Tongue (tissue), 2 donors: Measurements from ENCODE around the gene PTP4A1. TPM values are rescaled to one million over a fixed set of nuclear protein-coding genes. Genes with fewer than 3 reads are reported as not detected.
"Not testable (repeated sequence)": the region's sequence is repeated elsewhere in the genome, so short reads cannot be mapped to it uniquely, and the experiment has no call there.

ENCODE experiments used
- DNase-seq: peaks from one replicate; pipeline ENCODE4 v3.0.0-alpha.2; 2015
- total RNA-seq: library from RNA; depleted of rRNA; stranded (reverse); fragments of >200 nt; gene quantifications from one replicate; pipeline ENCODE4 v1.2.3, GENCODE V29; 2014

PTP4A1 gene
- 41.2 TPM for total RNA-seq

GRCh38 chr6:63572044-63572746, at the start of gene PTP4A1, which contains the start of gene LOC128125822:
Gene PTP4A1, plus strand, starts transcription at chr6:63572480. Its CDS starts 4,401 bp downstream, at chr6:63576881.
Gene LOC128125822, plus strand, starts transcription at chr6:63572480.
- peak; percentile 99 for DNase-seq

GRCh38 chr6:63522911-63523287, 49.4 kb upstream of the PTP4A1 start:
- DNase-seq, result not testable (repeated sequence)

GRCh38 chr6:63523630-63524029, 48.6 kb upstream of the PTP4A1 start:
- DNase-seq, result no peak

GRCh38 chr6:63525186-63525878, 46.9 kb upstream of the PTP4A1 start:
- no peak for DNase-seq

- no peak for DNase-seq
Measured at GRCh38 chr6:63526931-63527330, 45.3 kb upstream of the PTP4A1 start.

GRCh38 chr6:63527658-63528514, 44.4 kb upstream of the PTP4A1 start:
- DNase-seq, result peak; percentile 22

- no peak for DNase-seq
Measured at GRCh38 chr6:63529498-63529897, 42.8 kb upstream of the PTP4A1 start.

- DNase-seq, result no peak
Measured at GRCh38 chr6:63530182-63530581, 42.1 kb upstream of the PTP4A1 start.

GRCh38 chr6:63530991-63531390, 41.3 kb upstream of the PTP4A1 start:
- no peak for DNase-seq

GRCh38 chr6:63533026-63533425, 39.3 kb upstream of the PTP4A1 start:
- no peak for DNase-seq

GRCh38 chr6:63533952-63534351, 38.3 kb upstream of the PTP4A1 start:
- no peak for DNase-seq

- no peak for DNase-seq
Measured at GRCh38 chr6:63537201-63537958, 34.9 kb upstream of the PTP4A1 start.

- no peak for DNase-seq
Measured at GRCh38 chr6:63537959-63538300, 34.4 kb upstream of the PTP4A1 start.

GRCh38 chr6:63538550-63538949, 33.7 kb upstream of the PTP4A1 start:
- no peak for DNase-seq

- DNase-seq, result no peak
Measured at GRCh38 chr6:63543001-63543400, 29.3 kb upstream of the PTP4A1 start.

- no peak for DNase-seq
Measured at GRCh38 chr6:63543982-63544381, 28.3 kb upstream of the PTP4A1 start.

GRCh38 chr6:63546236-63546635, 26.0 kb upstream of the PTP4A1 start:
- no peak for DNase-seq

GRCh38 chr6:63546697-63547096, 25.6 kb upstream of the PTP4A1 start:
- no peak for DNase-seq

- no peak for DNase-seq
Measured at GRCh38 chr6:63549076-63549475, 23.2 kb upstream of the PTP4A1 start.

GRCh38 chr6:63553208-63553607, 19.1 kb upstream of the PTP4A1 start:
- DNase-seq, result no peak

GRCh38 chr6:63553900-63554299, 18.4 kb upstream of the PTP4A1 start:
- DNase-seq, result no peak

GRCh38 chr6:63554782-63555181, 17.5 kb upstream of the PTP4A1 start:
- DNase-seq, result no peak
